Measurements from ENCODE around the gene GAL3ST1. TPM values are rescaled to one million over a fixed set of nuclear protein-coding genes. Genes with fewer than 3 reads are reported as not detected.

The GAL3ST1 gene
- total and polyA plus RNA-seq, 2 donors (not counting 1 experiment from before 2014, with no cell fraction given), result 0.06 to 0.17 TPM

DNA sequence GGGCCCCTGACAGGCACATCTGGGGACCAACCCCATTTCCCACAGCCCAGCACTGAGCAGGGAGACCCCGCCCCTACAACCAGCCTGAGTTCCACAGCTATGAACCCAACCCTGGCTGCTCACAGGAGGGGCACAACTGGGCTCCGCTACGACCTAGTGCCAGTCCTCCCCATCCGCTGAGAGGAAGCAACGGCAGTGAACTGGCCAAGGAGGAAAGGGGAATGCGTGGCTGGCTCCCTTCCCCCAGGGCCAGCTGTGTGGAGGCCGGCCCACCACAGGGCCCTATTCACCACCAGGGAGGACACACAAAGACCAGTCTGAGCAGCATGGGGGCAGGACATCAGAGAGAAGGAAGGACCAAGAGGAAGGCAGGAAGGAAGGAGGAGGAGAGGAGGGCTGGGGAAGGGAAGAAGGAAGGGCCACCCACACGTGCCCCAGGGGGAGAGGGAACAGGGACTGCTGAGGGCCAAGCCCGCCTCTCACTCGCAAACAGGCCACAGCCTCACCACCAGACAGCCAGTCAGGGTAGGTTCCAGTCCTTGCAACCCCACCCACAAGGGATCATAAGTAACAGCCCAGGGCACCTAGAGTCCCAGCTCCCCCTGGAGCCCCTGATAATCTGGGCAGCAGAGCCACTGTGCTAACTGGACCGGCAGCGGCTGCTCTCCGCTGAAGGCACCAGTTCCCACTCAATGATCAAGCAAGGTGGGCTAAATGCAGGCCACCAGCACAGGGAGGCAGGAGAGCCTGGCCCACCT, 8.5 kb upstream of the GAL3ST1 start:
- H2AFZ ChIP-seq (ENCODE audit: low read length), result no peak overlapping the region
- H3K36me3 ChIP-seq (ENCODE audit: control insufficient read depth, insufficient read depth, low read length), result peaks cover 60% of the 10 kb centered on the region

DNA sequence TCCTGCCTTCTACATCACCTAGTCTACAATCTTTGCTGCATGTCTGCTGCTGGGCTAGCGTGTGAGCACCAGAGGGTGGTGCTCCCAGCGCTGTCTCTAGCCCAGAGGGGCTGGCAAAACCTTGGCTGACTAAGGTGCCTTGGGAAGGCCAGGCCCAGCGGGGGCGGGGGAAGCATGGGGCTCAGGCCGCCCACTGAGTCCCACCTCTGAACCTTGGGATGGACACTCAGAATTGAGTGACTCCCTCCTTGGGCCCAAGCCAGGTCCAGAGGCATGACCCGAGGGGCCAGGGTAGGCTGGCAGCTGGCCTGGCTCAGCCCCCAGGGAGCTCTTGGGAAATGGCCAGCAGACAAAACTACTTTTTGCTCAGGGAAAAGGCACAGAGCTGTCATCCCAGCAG, 7.6 kb upstream of the GAL3ST1 start:
- TF ChIP-seq, protein P1, sequence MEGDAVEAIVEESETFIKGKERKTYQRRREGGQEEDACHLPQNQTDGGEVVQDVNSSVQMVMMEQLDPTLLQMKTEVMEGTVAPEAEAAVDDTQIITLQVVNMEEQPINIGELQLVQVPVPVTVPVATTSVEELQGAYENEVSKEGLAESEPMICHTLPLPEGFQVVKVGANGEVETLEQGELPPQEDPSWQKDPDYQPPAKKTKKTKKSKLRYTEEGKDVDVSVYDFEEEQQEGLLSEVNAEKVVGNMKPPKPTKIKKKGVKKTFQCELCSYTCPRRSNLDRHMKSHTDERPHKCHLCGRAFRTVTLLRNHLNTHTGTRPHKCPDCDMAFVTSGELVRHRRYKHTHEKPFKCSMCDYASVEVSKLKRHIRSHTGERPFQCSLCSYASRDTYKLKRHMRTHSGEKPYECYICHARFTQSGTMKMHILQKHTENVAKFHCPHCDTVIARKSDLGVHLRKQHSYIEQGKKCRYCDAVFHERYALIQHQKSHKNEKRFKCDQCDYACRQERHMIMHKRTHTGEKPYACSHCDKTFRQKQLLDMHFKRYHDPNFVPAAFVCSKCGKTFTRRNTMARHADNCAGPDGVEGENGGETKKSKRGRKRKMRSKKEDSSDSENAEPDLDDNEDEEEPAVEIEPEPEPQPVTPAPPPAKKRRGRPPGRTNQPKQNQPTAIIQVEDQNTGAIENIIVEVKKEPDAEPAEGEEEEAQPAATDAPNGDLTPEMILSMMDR (conservative IDR thresholded peaks at IDR 0.05 in 1 of 2, IDR thresholded peaks at IDR 0.05 in 1 of 2; ENCODE audit: low read depth in 1 of 2, low read length in 2 of 2), result no peak
- no peak for TF ChIP-seq EZH2 (IDR thresholded peaks at IDR 0.05; ENCODE audit: low read length, missing control alignments)
- H4K20me1 ChIP-seq (ENCODE audit: control insufficient read depth, extremely low read depth, insufficient read depth, low read length), result peaks cover 2% of the 10 kb centered on the region
- no peaks in the 10 kb centered on the region for H3K9me3 ChIP-seq (ENCODE audit: control insufficient read depth, insufficient read depth, low read depth, low read length)
- H3K79me2 ChIP-seq (ENCODE audit: control insufficient read depth, insufficient read depth, low read length), result no peaks in the 10 kb centered on the region
- H3K4me1 ChIP-seq (ENCODE audit: control insufficient read depth, extremely low read depth, insufficient read depth, low read length), result no peaks in the 10 kb centered on the region
- H2AFZ ChIP-seq (ENCODE audit: low read length), result no peak overlapping the region
- H3K36me3 ChIP-seq (ENCODE audit: control insufficient read depth, insufficient read depth, low read length), result peaks cover 52% of the 10 kb centered on the region
- DNase-seq (ENCODE audit: low read depth in 2 of 2), result no peak
- H3K27me3 ChIP-seq (ENCODE audit: control insufficient read depth, insufficient read depth, low read length), result no peaks in the 10 kb centered on the region
- H3K4me3 ChIP-seq (replicated peaks in 1 of 4; ENCODE audit: control extremely low read depth in 1 of 4, insufficient read depth in 1 of 4, low read depth in 3 of 4, low read length in 4 of 4), result no peak overlapping the region
- H3K9ac ChIP-seq (ENCODE audit: insufficient read depth, low read length), result no peak overlapping the region
- no peak overlapping the region for H3K27ac ChIP-seq (ENCODE audit: insufficient read depth, low read length)
- H3K4me2 ChIP-seq (ENCODE audit: extremely low read depth, insufficient read depth, low read length), result no peak overlapping the region

More for the DNA sequence above, 8.5 kb upstream of the GAL3ST1 start:
- Histone ChIP-seq H3K79me2 (ENCODE audit: control insufficient read depth, insufficient read depth, low read length) (no peaks in the 10 kb centered on the region), H3K9me3 (ENCODE audit: control insufficient read depth, insufficient read depth, low read depth, low read length) (no peaks in the 10 kb centered on the region), H3K4me2 (ENCODE audit: extremely low read depth, insufficient read depth, low read length) (no peak overlapping the region), H3K4me1 (ENCODE audit: control insufficient read depth, extremely low read depth, insufficient read depth, low read length) (no peaks in the 10 kb centered on the region), H3K27ac (ENCODE audit: insufficient read depth, low read length) (no peak overlapping the region), H4K20me1 (ENCODE audit: control insufficient read depth, extremely low read depth, insufficient read depth, low read length) (peaks cover 2% of the 10 kb centered on the region), H3K27me3 (ENCODE audit: control insufficient read depth, insufficient read depth, low read length) (no peaks in the 10 kb centered on the region), H3K4me3 (replicated peaks in 1 of 4; ENCODE audit: control extremely low read depth in 1 of 4, insufficient read depth in 1 of 4, low read depth in 3 of 4, low read length in 4 of 4) (no peak overlapping the region), H3K9ac (ENCODE audit: insufficient read depth, low read length) (no peak overlapping the region)
- no peak for DNase-seq (ENCODE audit: low read depth in 2 of 2)
- TF ChIP-seq, protein P1 (conservative IDR thresholded peaks at IDR 0.05 in 1 of 2, IDR thresholded peaks at IDR 0.05 in 1 of 2; ENCODE audit: low read depth in 1 of 2, low read length in 2 of 2), result no peak
- no peak for TF ChIP-seq EZH2 (IDR thresholded peaks at IDR 0.05; ENCODE audit: low read length, missing control alignments)

- H3K36me3 ChIP-seq (ENCODE audit: control insufficient read depth, insufficient read depth, low read length), result peaks cover 54% of the 10 kb centered on the region
- TF ChIP-seq, protein P1 (conservative IDR thresholded peaks at IDR 0.05 in 1 of 2, IDR thresholded peaks at IDR 0.05 in 1 of 2; ENCODE audit: low read depth in 1 of 2, low read length in 2 of 2), result no peak
- TF ChIP-seq EZH2 (IDR thresholded peaks at IDR 0.05; ENCODE audit: low read length, missing control alignments), result no peak
These were observed 6.4 kb upstream of the GAL3ST1 start for GRCh38 chr22:30580896-30581295.

More at GRCh38 chr22:30580896-30581295, 6.4 kb upstream of the GAL3ST1 start:
- no peak for DNase-seq (ENCODE audit: low read depth in 2 of 2)
- Histone ChIP-seq H2AFZ (ENCODE audit: low read length) (no peak overlapping the region), H3K4me3 (replicated peaks in 1 of 4; ENCODE audit: control extremely low read depth in 1 of 4, insufficient read depth in 1 of 4, low read depth in 3 of 4, low read length in 4 of 4) (no peak overlapping the region), H3K9ac (ENCODE audit: insufficient read depth, low read length) (no peak overlapping the region), H3K27ac (ENCODE audit: insufficient read depth, low read length) (no peak overlapping the region), H3K4me1 (ENCODE audit: control insufficient read depth, extremely low read depth, insufficient read depth, low read length) (no peaks in the 10 kb centered on the region), H4K20me1 (ENCODE audit: control insufficient read depth, extremely low read depth, insufficient read depth, low read length) (peaks cover 2% of the 10 kb centered on the region), H3K27me3 (ENCODE audit: control insufficient read depth, insufficient read depth, low read length) (no peaks in the 10 kb centered on the region), H3K9me3 (ENCODE audit: control insufficient read depth, insufficient read depth, low read depth, low read length) (no peaks in the 10 kb centered on the region), H3K4me2 (ENCODE audit: extremely low read depth, insufficient read depth, low read length) (no peak overlapping the region), H3K79me2 (ENCODE audit: control insufficient read depth, insufficient read depth, low read length) (no peaks in the 10 kb centered on the region)
